PC-3 (cell line): ENCODE measurements around the gene AVL9.
"Not testable (repeated sequence)": the region's sequence is repeated elsewhere in the genome, so short reads cannot be mapped to it uniquely, and the experiment has no call there.

Source experiments
- EZH2 ChIP-seq: fragments of 300-600 bp; sonication (generic); IDR thresholded peaks from one replicate; pipeline ENCODE4 v1.6.1; 2017; ENCODE audit warnings: antibody characterized with exemption, mild to moderate bottlenecking, low read length; ENCODE audit not compliant: unreplicated experiment
- EZH2phosphoT487 ChIP-seq: fragments of 300-600 bp; sonication (generic); IDR thresholded peaks from 2 replicates; pipeline ENCODE4 v1.6.1; 2018; ENCODE audit warnings: mild to moderate bottlenecking, antibody characterized with exemption, low read length, borderline replicate concordance
- TF ChIP-seq, protein P1 (sequence below): fragments of 300-600 bp; sonication (generic); conservative IDR thresholded peaks from 2 replicates; pipeline ENCODE4 v1.5.1; 2017; ENCODE audit warnings: antibody characterized with exemption, low read depth, mild to moderate bottlenecking, low read length

DNA sequence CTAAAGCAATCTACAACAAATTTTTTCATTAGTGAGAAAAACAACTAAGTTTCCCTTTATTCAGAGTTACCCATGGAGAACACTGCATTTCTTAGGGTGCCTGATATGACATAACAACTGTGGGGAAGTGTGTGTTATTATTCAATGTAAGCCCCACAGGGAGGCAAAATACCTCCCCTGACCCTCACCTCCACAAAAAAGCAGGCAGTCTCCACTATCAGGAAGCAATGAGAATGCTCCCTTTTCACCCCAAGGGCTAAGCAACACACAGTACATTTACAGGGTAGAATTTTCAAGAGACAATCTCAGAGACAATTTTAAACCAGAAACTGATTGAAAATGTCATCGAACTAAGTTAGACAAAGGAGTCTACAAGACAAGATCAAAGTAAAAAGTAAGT is 138.2 kb downstream of the AVL9 start:
- TF ChIP-seq, protein P1, sequence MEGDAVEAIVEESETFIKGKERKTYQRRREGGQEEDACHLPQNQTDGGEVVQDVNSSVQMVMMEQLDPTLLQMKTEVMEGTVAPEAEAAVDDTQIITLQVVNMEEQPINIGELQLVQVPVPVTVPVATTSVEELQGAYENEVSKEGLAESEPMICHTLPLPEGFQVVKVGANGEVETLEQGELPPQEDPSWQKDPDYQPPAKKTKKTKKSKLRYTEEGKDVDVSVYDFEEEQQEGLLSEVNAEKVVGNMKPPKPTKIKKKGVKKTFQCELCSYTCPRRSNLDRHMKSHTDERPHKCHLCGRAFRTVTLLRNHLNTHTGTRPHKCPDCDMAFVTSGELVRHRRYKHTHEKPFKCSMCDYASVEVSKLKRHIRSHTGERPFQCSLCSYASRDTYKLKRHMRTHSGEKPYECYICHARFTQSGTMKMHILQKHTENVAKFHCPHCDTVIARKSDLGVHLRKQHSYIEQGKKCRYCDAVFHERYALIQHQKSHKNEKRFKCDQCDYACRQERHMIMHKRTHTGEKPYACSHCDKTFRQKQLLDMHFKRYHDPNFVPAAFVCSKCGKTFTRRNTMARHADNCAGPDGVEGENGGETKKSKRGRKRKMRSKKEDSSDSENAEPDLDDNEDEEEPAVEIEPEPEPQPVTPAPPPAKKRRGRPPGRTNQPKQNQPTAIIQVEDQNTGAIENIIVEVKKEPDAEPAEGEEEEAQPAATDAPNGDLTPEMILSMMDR = not testable (repeated sequence)
- TF ChIP-seq EZH2, EZH2phosphoT487: not testable (repeated sequence)
